HEK293 (cell line): Measurements from ENCODE around the gene KATNB1.

ENCODE experiments used
- ATF2 ChIP-seq: fragments of 450-650 bp; formaldehyde crosslinking; IDR thresholded peaks from 2 replicates; pipeline ENCODE4 v1.5.1; 2016; ENCODE audit warnings: missing biosample characterization, missing genetic modification characterization, low read depth
- CTCF ChIP-seq: fragments of 450-650 bp; formaldehyde crosslinking; IDR thresholded peaks from 2 replicates; pipeline ENCODE4 v1.5.1; 2016; ENCODE audit warnings: missing biosample characterization, missing genetic modification characterization
- KLF16 ChIP-seq: fragments of 450-650 bp; formaldehyde crosslinking; IDR thresholded peaks from 2 replicates; pipeline ENCODE4 v1.5.1; 2017; ENCODE audit warnings: missing biosample characterization, missing genetic modification characterization
- MEIS1 ChIP-seq: sonication (generic); formaldehyde crosslinking; IDR thresholded peaks from 2 replicates; pipeline ENCODE4 v1.8.1; 2022; ENCODE audit warnings: missing genetic modification reagents, mild to moderate bottlenecking, borderline replicate concordance
- MYNN ChIP-seq: fragments of 450-650 bp; formaldehyde crosslinking; IDR thresholded peaks from 2 replicates; pipeline ENCODE4 v1.5.1; 2016; ENCODE audit warnings: missing biosample characterization, missing genetic modification characterization, borderline replicate concordance
- ZBTB7A ChIP-seq: fragments of 450-650 bp; formaldehyde crosslinking; IDR thresholded peaks from 2 replicates; pipeline ENCODE4 v1.5.1; 2016; ENCODE audit warnings: low read depth, missing biosample characterization, missing genetic modification characterization
- ZNF10 ChIP-seq: fragments of 450-650 bp; formaldehyde crosslinking; IDR thresholded peaks from 2 replicates; pipeline ENCODE4 v1.5.1; 2017; ENCODE audit warnings: missing biosample characterization, missing genetic modification characterization
- ZNF121 ChIP-seq: fragments of 450-650 bp; formaldehyde crosslinking; IDR thresholded peaks from 2 replicates; pipeline ENCODE4 v1.5.1; 2016; ENCODE audit warnings: missing biosample characterization, missing genetic modification characterization
- ZNF184 ChIP-seq: fragments of 450-650 bp; IDR thresholded peaks from 2 replicates; pipeline ENCODE4 v1.5.1; 2018; ENCODE audit warnings: missing biosample characterization, mild to moderate bottlenecking, missing genetic modification characterization
- ZNF223 ChIP-seq: fragments of 450-650 bp; formaldehyde crosslinking; IDR thresholded peaks from 2 replicates; pipeline ENCODE4 v1.5.1; 2016; ENCODE audit warnings: missing biosample characterization, missing genetic modification characterization
- ZNF707 ChIP-seq: fragments of 450-650 bp; formaldehyde crosslinking; IDR thresholded peaks from 2 replicates; pipeline ENCODE4 v1.5.1; 2016; ENCODE audit warnings: missing biosample characterization, missing genetic modification characterization
- ZNF777 ChIP-seq: fragments of 450-650 bp; formaldehyde crosslinking; IDR thresholded peaks from 2 replicates; pipeline ENCODE4 v1.5.1; 2017; ENCODE audit warnings: missing biosample characterization, missing genetic modification characterization, borderline replicate concordance
- ZSCAN23 ChIP-seq: fragments of 450-650 bp; formaldehyde crosslinking; IDR thresholded peaks from 2 replicates; pipeline ENCODE4 v1.5.1; 2016; ENCODE audit warnings: missing biosample characterization, missing genetic modification characterization

GRCh38 chr16:57791893-57792461 is 56.4 kb downstream of the KATNB1 start:
- no peak for TF ChIP-seq ZSCAN23 (tag by site-specific recombination)
- TF ChIP-seq ZNF184 (tag by site-specific recombination), result no peak
- no peak for TF ChIP-seq ZNF121 (tag by site-specific recombination)
- TF ChIP-seq MEIS1, result no peak
- no peak for TF ChIP-seq ZNF10
- no peak for TF ChIP-seq CTCF
- TF ChIP-seq ATF2 (tag by site-specific recombination), result no peak
- TF ChIP-seq ZNF777 (tag by site-specific recombination), result no peak
- no peak for TF ChIP-seq ZNF707 (tag by site-specific recombination)
- TF ChIP-seq MYNN (tag by site-specific recombination), result no peak
- no peak for TF ChIP-seq KLF16 (tag by site-specific recombination)
- no peak for TF ChIP-seq ZBTB7A (tag by site-specific recombination)
- TF ChIP-seq ZNF223 (tag by site-specific recombination), result no peak
